SU-DHL-6 (cell line): ENCODE results near the gene CLCF1.

Source experiments
- H2AFZ ChIP-seq: fragments of 200-600 bp; sonication (generic); 2 replicates; pipeline ENCODE4 v1.6.1; 2014; ENCODE audit warnings: low read depth, mild to moderate bottlenecking, moderate library complexity, mixed read lengths, antibody characterized with exemption, low read length; ENCODE audit not compliant: severe bottlenecking
- H3F3A ChIP-seq: fragments of 200-600 bp; shearing (Covaris generic); 2 replicates; pipeline ENCODE4 v1.6.0; 2016; ENCODE audit warnings: antibody characterized with exemption, mild to moderate bottlenecking; ENCODE audit not compliant: insufficient read depth
- H3K27ac ChIP-seq: fragments of 200-600 bp; sonication (generic); 2 replicates; pipeline ENCODE4 v1.5.1; 2016; ENCODE audit warnings: low read depth, mild to moderate bottlenecking, low read length, moderate library complexity, mixed read lengths
- H3K27me3 ChIP-seq: fragments of 200-600 bp; sonication (generic), shearing (Covaris generic); 2 replicates; pipeline ENCODE4 v1.6.0; 2014; ENCODE audit warnings: mild to moderate bottlenecking, low read length
- H3K36me3 ChIP-seq: fragments of 200-600 bp; sonication (generic); 2 replicates; pipeline ENCODE4 v1.6.1; 2014; ENCODE audit warnings: mild to moderate bottlenecking, low read length, mixed read lengths
- H3K4me2 ChIP-seq: fragments of 300-600, 200-600 bp; shearing (Covaris generic), sonication (generic); 2 replicates; pipeline ENCODE4 v1.6.0; 2014; ENCODE audit warnings: low read length, low read depth, mild to moderate bottlenecking; ENCODE audit not compliant: poor library complexity, severe bottlenecking
- H3K4me3 ChIP-seq: fragments of 200-600 bp; sonication (generic); 2 replicates; pipeline ENCODE4 v1.5.1; 2014; ENCODE audit warnings: antibody characterized with exemption, low read length, mild to moderate bottlenecking, mixed read lengths; ENCODE audit not compliant: insufficient read depth, poor library complexity, severe bottlenecking
- H3K79me2 ChIP-seq: fragments of 200-600 bp; sonication (generic); 2 replicates; pipeline ENCODE4 v1.6.1; 2014; ENCODE audit warnings: mild to moderate bottlenecking, low read length, moderate library complexity; ENCODE audit not compliant: insufficient read depth
- H3K9ac ChIP-seq: fragments of 200-600 bp; sonication (generic); 2 replicates; pipeline ENCODE4 v1.7.0; 2014; ENCODE audit warnings: mild to moderate bottlenecking, low read length
- H3K9me2 ChIP-seq: fragments of 200-600 bp; sonication (generic); replicated peaks from 2 replicates; pipeline ENCODE4 v1.6.1; 2014; ENCODE audit warnings: low read length; ENCODE audit not compliant: insufficient read depth
- H3K9me3 ChIP-seq: fragments of 200-600 bp; sonication (generic); 2 replicates; pipeline ENCODE4 v1.6.1; 2014; ENCODE audit warnings: low read length, mixed read lengths; ENCODE audit not compliant: insufficient read depth
- H4K20me1 ChIP-seq: fragments of 200-600 bp; sonication (generic); 2 replicates; pipeline ENCODE4 v1.6.1; 2014; ENCODE audit warnings: low read depth, mild to moderate bottlenecking, antibody characterized with exemption, low read length, moderate library complexity, mixed read lengths
- CTCF ChIP-seq: fragments of 200-600 bp; sonication (generic); IDR thresholded peaks from one replicate; pipeline ENCODE4 v1.5.1; 2017; ENCODE audit warnings: antibody characterized with exemption, mild to moderate bottlenecking, low read length, moderate library complexity; ENCODE audit not compliant: insufficient read depth, poor library complexity, severe bottlenecking
- EZH2phosphoT487 ChIP-seq: fragments of 200-600 bp; sonication (generic), shearing (Covaris generic); conservative IDR thresholded peaks from 2 replicates; pipeline ENCODE4 v1.6.1; 2018; ENCODE audit warnings: mild to moderate bottlenecking, antibody characterized with exemption, low read length, moderate library complexity, mixed read lengths

The CLCF1 gene

GRCh38 chr11:67370351-67371076 is 2.9 kb downstream of the CLCF1 start:
- Histone ChIP-seq H3K9ac (no peak overlapping the region), H3K9me2 (no peaks in the 10 kb centered on the region), H3K4me3 (no peak overlapping the region), H4K20me1 (no peaks in the 10 kb centered on the region), H3K27me3 (no peaks in the 10 kb centered on the region), H3K79me2 (no peaks in the 10 kb centered on the region), H3K9me3 (no peaks in the 10 kb centered on the region), H3K27ac (no peak overlapping the region), H3K4me2 (no peak overlapping the region), H3K36me3 (no peaks in the 10 kb centered on the region), H3F3A (no peaks in the 10 kb centered on the region), H2AFZ (no peak overlapping the region)
- TF ChIP-seq EZH2phosphoT487 = no peak
- no peak for TF ChIP-seq CTCF

- H4K20me1 ChIP-seq = no peaks in the 10 kb centered on the region
- no peaks in the 10 kb centered on the region for H3K36me3 ChIP-seq
- H3K79me2 ChIP-seq = no peaks in the 10 kb centered on the region
- TF ChIP-seq EZH2phosphoT487 (no peak), CTCF (no peak)
- H3K27ac ChIP-seq = no peak overlapping the region
- H3K9ac ChIP-seq = no peak overlapping the region
- no peaks in the 10 kb centered on the region for H3K27me3 ChIP-seq
- H2AFZ ChIP-seq = no peak overlapping the region
- no peak overlapping the region for H3K4me2 ChIP-seq
- no peak overlapping the region for H3K4me3 ChIP-seq
- no peaks in the 10 kb centered on the region for H3F3A ChIP-seq
- H3K9me3 ChIP-seq = no peaks in the 10 kb centered on the region
- no peaks in the 10 kb centered on the region for H3K9me2 ChIP-seq
Measured at GRCh38 chr11:67369801-67370284, 3.6 kb downstream of the CLCF1 start.

- Histone ChIP-seq H3K27ac (no peak overlapping the region), H4K20me1 (no peaks in the 10 kb centered on the region)
Measured at GRCh38 chr11:67369275-67369674, 4.1 kb downstream of the CLCF1 start.

More at GRCh38 chr11:67369275-67369674, 4.1 kb downstream of the CLCF1 start:
- Histone ChIP-seq H3K9me3 (no peaks in the 10 kb centered on the region), H3K36me3 (no peaks in the 10 kb centered on the region), H2AFZ (no peak overlapping the region), H3F3A (no peaks in the 10 kb centered on the region), H3K79me2 (no peaks in the 10 kb centered on the region), H3K9ac (no peak overlapping the region), H3K27me3 (no peaks in the 10 kb centered on the region), H3K4me2 (no peak overlapping the region), H3K9me2 (no peaks in the 10 kb centered on the region), H3K4me3 (no peak overlapping the region)
- TF ChIP-seq CTCF (no peak), EZH2phosphoT487 (no peak)
